ENCODE data around the gene PIK3CB.
"Not testable (repeated sequence)": the region's sequence is repeated elsewhere in the genome, so short reads cannot be mapped to it uniquely, and the experiment has no call there.

PIK3CB gene

DNA sequence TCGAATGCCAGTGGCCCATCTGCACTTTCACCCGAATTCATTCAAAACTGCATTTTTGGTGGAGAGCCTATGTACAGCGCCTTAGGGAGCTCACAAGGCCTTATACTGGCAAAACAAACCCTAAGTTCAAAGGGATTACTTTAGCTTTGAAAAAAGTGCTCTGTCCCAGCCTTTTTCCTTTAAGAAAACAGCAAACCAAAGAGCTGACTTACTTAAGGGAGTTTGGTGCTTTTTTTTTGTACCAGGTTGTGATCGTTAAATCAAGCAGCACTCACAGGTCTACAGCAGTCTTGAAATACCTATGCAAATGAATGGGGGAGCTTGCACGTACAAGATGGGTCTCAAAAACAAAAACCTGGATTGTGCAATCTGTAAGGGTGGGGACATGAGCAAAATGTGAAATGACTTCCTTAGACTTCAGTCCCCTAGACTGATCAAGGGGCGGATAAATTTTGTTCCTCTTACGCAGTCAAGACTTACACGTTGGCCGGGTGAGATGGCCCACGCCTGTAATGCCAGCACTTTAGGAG is 11.6 kb upstream of the PIK3CB start:
- peak; percentile 26 for DNase-seq

- DNase-seq: no peak
These were observed 11.0 kb upstream of the PIK3CB start for GRCh38 chr3:138845771-138846173.

DNA sequence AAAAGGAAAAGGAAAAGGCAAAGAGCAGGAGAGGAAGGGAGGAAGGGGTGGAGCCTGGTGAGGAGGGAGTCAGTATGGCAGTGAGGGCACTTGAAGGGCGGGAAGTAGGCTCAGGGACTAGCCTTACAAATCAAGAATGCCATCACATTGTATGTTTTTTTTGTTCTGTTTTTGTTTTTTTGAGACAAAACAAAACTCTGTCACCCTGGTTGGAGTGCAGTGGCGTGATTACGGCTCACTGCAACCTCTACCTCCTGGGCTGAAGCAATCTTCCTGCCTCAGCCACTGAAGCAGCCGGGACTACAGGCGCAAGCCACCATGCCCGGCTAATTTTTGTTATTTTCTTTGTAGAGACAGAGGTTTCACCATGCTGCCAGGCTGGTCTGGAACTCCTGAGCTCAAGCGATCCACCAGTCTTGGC is 10.5 kb upstream of the PIK3CB start:
- DNase-seq: peak; percentile 25

- peak; percentile 87 for DNase-seq
These were observed 7.9 kb upstream of the PIK3CB start for GRCh38 chr3:138842483-138843188.

DNA sequence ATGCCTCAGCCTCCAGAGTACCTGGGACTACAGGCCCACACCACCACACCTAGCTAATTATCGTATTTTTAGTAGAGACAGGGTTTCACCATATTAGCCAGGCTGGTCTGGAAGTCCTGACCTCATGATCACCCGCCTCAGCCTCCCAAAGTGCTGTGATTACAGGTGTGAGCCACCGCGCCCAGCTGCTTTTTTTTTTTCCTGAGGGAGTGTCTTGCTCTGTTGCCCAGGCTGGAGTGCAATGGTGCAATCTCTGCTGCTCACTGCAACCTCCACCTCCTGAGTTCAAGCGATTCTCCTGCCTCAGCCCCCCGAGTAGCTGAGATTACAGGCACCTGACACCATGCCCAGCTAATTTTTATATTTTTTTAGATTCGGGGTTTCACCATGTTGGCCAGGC is 3.7 kb upstream of the PIK3CB start:
- not testable (repeated sequence) for DNase-seq

DNA sequence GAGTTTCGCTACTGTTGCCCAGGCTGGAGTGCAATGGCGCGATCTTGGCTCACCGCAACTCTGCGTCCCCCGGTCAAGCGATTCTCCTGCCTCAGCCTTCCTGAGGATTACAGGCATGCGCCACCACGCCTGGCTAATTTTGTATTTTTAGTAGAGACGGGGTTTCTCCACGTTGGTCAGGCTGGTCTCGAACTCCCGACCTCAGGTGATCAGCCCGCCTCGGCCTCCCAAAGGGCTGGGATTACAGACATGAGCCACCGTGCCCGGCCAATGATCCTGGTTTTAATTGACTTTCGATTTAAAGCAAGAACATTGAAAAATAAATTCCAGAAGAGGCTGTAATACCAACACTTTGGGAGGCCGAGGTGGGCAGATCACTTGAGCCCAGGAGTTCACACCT is 1.1 kb upstream of the PIK3CB start:
- DNase-seq: not testable (repeated sequence)

DNA sequence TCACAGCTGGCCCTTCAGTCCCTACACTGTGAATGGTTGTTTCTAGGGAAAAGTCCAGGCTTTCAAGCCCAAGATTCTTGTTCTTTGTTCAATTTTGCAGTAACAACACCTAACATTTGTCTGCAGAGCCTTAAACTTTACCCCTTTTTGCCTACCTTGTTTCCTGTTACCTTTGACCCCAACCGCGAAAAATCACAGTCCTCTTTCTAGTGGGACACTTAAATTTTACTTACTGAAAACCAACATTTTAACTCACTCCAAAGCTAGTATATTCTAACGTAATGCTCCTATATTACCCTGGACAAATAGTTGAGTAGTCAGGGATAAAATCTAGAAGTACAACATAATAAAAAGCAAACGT is 649 bp upstream of the PIK3CB start:
- DNase-seq: no peak

- DNase-seq: peak; percentile 45
These were observed 681 bp downstream of the PIK3CB start for GRCh38 chr3:138833899-138834595.

- DNase-seq: not testable (repeated sequence)
These were observed 2.2 kb downstream of the PIK3CB start for GRCh38 chr3:138832473-138833057.

DNA sequence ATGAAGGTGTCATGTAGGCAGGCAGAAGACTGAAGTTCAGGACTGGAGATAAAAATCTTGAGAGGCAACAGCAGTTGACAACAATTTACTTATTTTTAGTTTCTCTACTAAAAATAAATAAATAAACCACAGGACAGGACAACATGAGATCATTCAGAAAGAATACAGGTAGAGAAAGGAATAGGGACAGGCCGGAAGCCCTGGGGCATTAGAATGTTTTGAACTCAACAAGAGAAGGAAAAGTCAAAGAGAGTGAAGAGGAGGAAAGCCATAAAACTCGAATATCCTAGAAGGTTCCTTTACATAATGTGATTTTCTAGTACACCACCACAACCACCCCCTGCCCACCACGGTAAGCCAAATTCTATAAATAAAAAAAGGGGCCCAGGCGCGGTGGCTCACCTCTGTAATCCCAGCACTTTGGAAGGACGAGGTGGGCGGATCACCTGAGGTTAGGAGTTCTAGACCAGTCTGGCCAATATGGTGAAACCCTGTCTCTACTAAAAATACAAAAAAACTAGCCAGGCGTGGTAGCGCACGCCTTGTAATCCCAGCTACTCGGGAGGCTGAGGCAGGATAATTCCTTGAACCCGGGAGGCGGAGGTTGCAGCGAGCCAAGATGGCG is 4.7 kb downstream of the PIK3CB start:
- no peak for DNase-seq

GRCh38 chr3:138829097-138829496 is 5.6 kb downstream of the PIK3CB start:
- DNase-seq: no peak

GRCh38 chr3:138827222-138827621 is 7.5 kb downstream of the PIK3CB start:
- no peak for DNase-seq

GRCh38 chr3:138825336-138825735 is 9.4 kb downstream of the PIK3CB start:
- DNase-seq: no peak

DNA sequence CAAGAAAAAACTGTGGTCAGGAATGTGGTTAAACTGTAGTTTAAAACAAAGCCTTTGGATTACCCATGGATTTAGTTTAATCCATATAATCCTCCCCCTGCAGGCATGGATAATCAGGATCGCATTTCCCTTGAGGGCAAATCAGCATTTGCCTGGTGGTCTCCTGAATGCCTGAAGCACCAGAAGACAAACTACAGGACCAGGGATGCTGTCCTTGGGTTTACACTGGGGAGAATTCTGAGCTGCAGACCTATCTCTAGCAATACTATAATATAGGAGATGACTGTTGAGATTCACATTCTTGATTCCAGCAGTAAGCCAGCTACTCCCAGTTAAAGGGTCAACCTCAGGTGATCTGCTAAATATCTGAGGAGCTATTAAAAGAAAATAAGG is 10.6 kb downstream of the PIK3CB start:
- DNase-seq: no peak

- DNase-seq: not testable (repeated sequence)
These were observed 14.3 kb downstream of the PIK3CB start for GRCh38 chr3:138820379-138820778.

DNA sequence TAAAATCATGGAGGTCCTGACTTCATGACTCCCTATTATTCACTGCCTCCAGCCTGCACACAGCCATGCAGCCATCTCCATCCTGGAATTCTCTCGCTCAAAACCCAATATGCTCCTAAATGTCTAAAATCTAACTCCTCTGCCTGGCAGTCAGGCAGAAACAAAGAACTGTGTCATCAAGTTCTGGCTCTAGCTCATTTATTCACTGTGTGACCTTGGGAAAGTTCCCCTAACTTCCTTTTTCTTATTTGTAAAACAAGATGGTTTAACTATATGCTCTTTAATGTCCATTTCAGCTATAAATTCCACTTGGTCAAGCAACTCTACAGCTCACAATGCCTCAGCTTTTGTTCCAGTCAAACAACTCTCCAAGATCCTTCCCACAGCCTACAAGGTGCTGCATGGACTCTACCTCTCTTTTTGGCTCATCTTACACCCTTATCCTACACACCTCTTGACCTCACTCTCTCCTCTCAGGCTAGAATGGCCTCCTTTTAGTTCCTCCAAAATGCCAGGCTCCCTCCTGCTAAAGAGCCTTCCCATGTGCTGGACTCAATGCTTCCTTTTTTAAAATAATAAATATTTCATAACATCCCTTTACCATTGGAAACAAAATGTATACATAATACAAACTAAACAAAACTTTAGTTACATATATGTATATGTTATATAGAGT is 16.4 kb downstream of the PIK3CB start:
- DNase-seq: peak; percentile 51

DNA sequence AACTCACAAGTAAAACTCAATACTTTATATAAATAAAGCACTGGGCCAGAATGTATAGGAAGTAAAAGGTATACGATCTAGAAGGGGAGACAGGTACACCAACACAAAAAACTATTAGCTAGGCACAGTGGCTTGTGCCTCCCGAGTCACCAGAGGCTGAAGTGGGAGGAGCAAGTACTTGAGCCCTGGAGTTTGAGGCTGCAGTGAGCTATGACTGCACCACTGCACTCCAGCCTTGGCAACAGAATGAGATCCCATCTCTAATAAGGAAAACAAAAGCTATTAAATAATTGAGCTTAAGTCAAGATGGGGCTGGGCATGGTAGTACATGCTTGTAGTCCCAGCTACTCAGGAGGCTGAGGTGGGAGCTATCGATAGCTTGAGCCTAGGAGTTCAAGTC is 17.0 kb downstream of the PIK3CB start:
- DNase-seq: peak; percentile 25

DNA sequence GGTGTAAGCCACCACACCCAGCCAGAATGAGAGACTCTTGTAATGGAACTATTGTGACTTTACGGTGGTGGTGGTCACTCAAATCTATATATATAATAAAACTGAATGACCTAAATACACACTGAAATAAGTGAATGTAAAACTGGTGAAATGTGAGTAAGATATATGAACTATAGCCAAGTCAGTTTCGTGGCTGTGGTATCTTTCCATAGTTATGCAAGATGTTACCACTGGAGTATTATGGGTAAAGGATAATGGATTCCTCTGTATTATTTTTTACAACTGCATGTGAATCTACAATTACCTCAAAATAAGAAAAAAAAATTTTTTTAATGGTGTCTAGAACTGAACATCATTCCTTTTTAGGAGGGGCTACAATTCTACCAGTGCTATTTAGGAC is 21.9 kb downstream of the PIK3CB start:
- DNase-seq: peak; percentile 24

GRCh38 chr3:138809500-138810256 is 25.1 kb downstream of the PIK3CB start:
- peak; percentile 35 for DNase-seq

DNA sequence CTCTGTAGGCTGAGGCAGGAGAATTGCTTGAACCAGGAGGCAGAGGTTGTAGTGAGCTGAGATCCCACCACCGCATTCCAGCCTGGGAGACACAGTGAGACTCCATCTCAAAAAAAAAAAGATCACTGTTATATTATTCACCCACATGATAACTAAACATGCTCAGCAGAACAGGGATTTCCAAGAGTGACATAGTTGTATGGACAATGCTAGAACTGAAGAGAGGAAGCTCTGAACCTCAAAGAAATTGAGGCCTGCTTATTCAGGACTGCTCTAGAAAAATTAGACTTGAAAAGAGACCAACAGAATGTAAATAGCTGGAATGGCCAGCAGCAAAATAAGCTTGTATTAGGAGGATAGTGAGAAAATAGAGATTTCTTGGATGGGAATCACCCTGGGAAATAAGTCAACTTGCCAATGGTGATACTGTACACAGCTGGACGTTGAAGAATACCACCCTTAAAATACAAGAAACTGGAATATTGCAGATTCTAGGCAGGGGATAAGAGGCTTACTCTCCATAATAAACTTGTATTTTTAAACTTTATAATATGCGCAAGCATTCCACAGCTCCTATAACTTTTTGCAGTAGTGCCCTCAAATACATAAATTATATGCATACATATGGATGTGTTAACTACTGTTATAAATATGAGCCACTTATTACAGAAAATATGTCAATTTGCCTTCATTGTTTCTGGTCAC is 28.2 kb downstream of the PIK3CB start:
- no peak for DNase-seq

- no peak for DNase-seq
These were observed 31.6 kb downstream of the PIK3CB start for GRCh38 chr3:138803006-138803653.
